Lower leg skin (tissue), 3 donors: Measurements from ENCODE around the gene USP43.

ENCODE experiments used
- CTCF ChIP-seq, 3 donors: fragments of 450-650 bp; IDR thresholded peaks; one replicate each; pipeline ENCODE4 v1.5.1; 2016; ENCODE audit warnings: antibody characterized with exemption in 3 of 3, mild to moderate bottlenecking in 3 of 3, moderate library complexity in 2 of 3
- POLR2A ChIP-seq, 2 donors: fragments of 450-650 bp; IDR thresholded peaks; one replicate each; pipeline ENCODE4 v1.6.1; 2016 to 2017; ENCODE audit warnings: antibody characterized with exemption in 2 of 2, mild to moderate bottlenecking in 1 of 2, moderate library complexity in 1 of 2

DNA sequence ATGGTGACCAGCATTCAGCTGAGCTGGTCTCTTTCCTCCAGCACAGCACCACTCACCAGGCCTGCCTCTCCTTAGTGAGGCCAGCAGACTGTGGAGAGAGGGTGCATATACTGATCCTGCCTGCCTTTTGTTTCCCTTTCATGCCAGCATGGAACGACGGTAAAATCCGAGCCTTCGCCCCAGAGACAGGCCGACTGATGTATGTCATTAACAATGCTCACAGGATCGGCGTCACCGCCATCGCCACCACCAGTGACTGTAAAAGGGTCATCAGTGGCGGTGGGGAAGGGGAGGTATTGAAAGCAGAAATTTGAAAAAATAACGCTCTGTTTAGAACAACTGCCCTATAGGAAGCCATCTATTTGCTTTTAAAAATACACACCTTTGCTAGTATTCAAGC is 12.6 kb upstream of the USP43 start:
- TF ChIP-seq CTCF (IDR thresholded peaks at IDR 0.05) = no peak
- TF ChIP-seq POLR2A (IDR thresholded peaks at IDR 0.05) = no peak
